DOHH2 (cell line): ENCODE data around the gene MYO9A.

Source experiments
- CTCF ChIP-seq: fragments of 200-600 bp; sonication (generic); IDR thresholded peaks from one replicate; pipeline ENCODE4 v1.5.1; 2014; ENCODE audit warnings: antibody characterized with exemption, mild to moderate bottlenecking, low read depth, low read length; ENCODE audit not compliant: poor library complexity, severe bottlenecking
- EZH2phosphoT487 ChIP-seq: fragments of 200-600 bp; sonication (generic); IDR thresholded peaks from 2 replicates; pipeline ENCODE4 v1.6.1; 2017; ENCODE audit warnings: borderline replicate concordance, mild to moderate bottlenecking, antibody characterized with exemption, low read length, moderate library complexity, mixed read lengths

GRCh38 chr15:72167445-72167844 lies 49.5 kb upstream of the MYO9A start:
- TF ChIP-seq CTCF: no peak
- no peak for TF ChIP-seq EZH2phosphoT487
